HCT116 (cell line): ENCODE results near the gene HCN2.

ENCODE experiments used
- EZH2 ChIP-seq: fragments of 200-600 bp; sonication (generic); IDR thresholded peaks from 2 replicates; pipeline ENCODE4 v1.6.1; 2017; ENCODE audit warnings: antibody characterized with exemption, mixed run types
- POLR2AphosphoS5 ChIP-seq: IDR thresholded peaks from 2 replicates; pipeline ENCODE4 v1.6.1; 2011; ENCODE audit warnings: mild to moderate bottlenecking, low read depth, low read length, moderate library complexity
- TF ChIP-seq, protein P1 (sequence below), 3 experiments: fragments of 200-600 bp in 1 of 3; sonication (generic) in 1 of 3; IDR thresholded peaks in 2 of 3; conservative IDR thresholded peaks in 1 of 3; 2 replicates each; pipeline ENCODE4 v1.5.1; 2012 to 2017; ENCODE audit warnings: low read depth in 2 of 3, low read length in 2 of 3, antibody characterized with exemption in 1 of 3, borderline replicate concordance in 1 of 3, control low read depth in 1 of 3, mild to moderate bottlenecking in 1 of 3, mixed read lengths in 1 of 3, mixed run types in 1 of 3, moderate library complexity in 1 of 3; ENCODE audit not compliant: insufficient read depth in 1 of 3

GRCh38 chr19:593505-593904, 3.8 kb downstream of the HCN2 start:
- TF ChIP-seq, protein P1, sequence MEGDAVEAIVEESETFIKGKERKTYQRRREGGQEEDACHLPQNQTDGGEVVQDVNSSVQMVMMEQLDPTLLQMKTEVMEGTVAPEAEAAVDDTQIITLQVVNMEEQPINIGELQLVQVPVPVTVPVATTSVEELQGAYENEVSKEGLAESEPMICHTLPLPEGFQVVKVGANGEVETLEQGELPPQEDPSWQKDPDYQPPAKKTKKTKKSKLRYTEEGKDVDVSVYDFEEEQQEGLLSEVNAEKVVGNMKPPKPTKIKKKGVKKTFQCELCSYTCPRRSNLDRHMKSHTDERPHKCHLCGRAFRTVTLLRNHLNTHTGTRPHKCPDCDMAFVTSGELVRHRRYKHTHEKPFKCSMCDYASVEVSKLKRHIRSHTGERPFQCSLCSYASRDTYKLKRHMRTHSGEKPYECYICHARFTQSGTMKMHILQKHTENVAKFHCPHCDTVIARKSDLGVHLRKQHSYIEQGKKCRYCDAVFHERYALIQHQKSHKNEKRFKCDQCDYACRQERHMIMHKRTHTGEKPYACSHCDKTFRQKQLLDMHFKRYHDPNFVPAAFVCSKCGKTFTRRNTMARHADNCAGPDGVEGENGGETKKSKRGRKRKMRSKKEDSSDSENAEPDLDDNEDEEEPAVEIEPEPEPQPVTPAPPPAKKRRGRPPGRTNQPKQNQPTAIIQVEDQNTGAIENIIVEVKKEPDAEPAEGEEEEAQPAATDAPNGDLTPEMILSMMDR (IDR thresholded peaks at IDR 0.05 in 2 of 3, conservative IDR thresholded peaks at IDR 0.05 in 1 of 3; ENCODE audit: borderline replicate concordance in 1 of 3, insufficient read depth in 1 of 3, low read depth in 2 of 3, low read length in 2 of 3) = no peak
- TF ChIP-seq EZH2 = no peak
- no peak for TF ChIP-seq POLR2AphosphoS5
